Neural progenitor cell (in vitro differentiated cells): ENCODE measurements around the gene PPP4R1. TPM values are rescaled to one million over a fixed set of nuclear protein-coding genes. Genes with fewer than 3 reads are reported as not detected.

Source experiments
- DNase-seq: peaks from one replicate; pipeline ENCODE4 v3.0.0-alpha.2; 2016; ENCODE audit warnings: low spot score
- H2AFZ ChIP-seq: fragments of 200-600 bp; sonication (generic); replicated peaks from 2 replicates; pipeline ENCODE4 v1.6.1; 2016; ENCODE audit warnings: antibody characterized with exemption
- H3F3A ChIP-seq: fragments of 200-600 bp; sonication (generic); 2 replicates; pipeline ENCODE4 v1.6.1; 2016; ENCODE audit warnings: antibody characterized with exemption, low read depth
- H3K27ac ChIP-seq: fragments of 200-600 bp; sonication (generic); 2 replicates; pipeline ENCODE4 v1.5.1; 2016; ENCODE audit warnings: mild to moderate bottlenecking
- H3K27me3 ChIP-seq: fragments of 200-600 bp; sonication (generic); 2 replicates; pipeline ENCODE4 v1.6.1; 2016; ENCODE audit warnings: mild to moderate bottlenecking, moderate library complexity
- H3K36me3 ChIP-seq: fragments of 200-600 bp; sonication (generic); 2 replicates; pipeline ENCODE4 v1.5.1; 2016
- H3K4me1 ChIP-seq: fragments of 200-600 bp; sonication (generic); 2 replicates; pipeline ENCODE4 v1.6.1; 2016; ENCODE audit warnings: mixed run types
- H3K4me2 ChIP-seq: fragments of 200-600 bp; sonication (generic); 2 replicates; pipeline ENCODE4 v1.6.1; 2016
- H3K4me3 ChIP-seq: fragments of 200-600 bp; sonication (generic); 2 replicates; pipeline ENCODE4 v1.5.1; 2016
- H3K79me2 ChIP-seq: fragments of 200-600 bp; sonication (generic); 2 replicates; pipeline ENCODE4 v1.6.1; 2016; ENCODE audit warnings: low read depth
- H3K9ac ChIP-seq: fragments of 200-600 bp; sonication (generic); 2 replicates; pipeline ENCODE4 v1.6.1; 2016
- H3K9me3 ChIP-seq: fragments of 200-600 bp; sonication (generic); 2 replicates; pipeline ENCODE4 v1.5.1; 2016; ENCODE audit warnings: low read depth
- H4K20me1 ChIP-seq: fragments of 200-600 bp; sonication (generic); 2 replicates; pipeline ENCODE4 v1.6.1; 2016; ENCODE audit warnings: low read depth
- H3K27ac Mint-ChIP-seq: 3 replicates; pipeline ENCODE4 v1.8.0; 2021; ENCODE audit warnings: mixed read lengths
- H3K27me3 Mint-ChIP-seq: 2 replicates; pipeline ENCODE4 v1.8.0; 2022; ENCODE audit warnings: low read depth, mild to moderate bottlenecking, inconsistent platforms, moderate library complexity, mixed read lengths; ENCODE audit not compliant: insufficient read depth
- H3K36me3 Mint-ChIP-seq: 3 replicates; pipeline ENCODE4 v1.8.0; 2021; ENCODE audit warnings: mixed read lengths
- H3K4me1 Mint-ChIP-seq: 3 replicates; pipeline ENCODE4 v1.8.0; 2021; ENCODE audit warnings: mixed read lengths
- H3K4me3 Mint-ChIP-seq: 3 replicates; pipeline ENCODE4 v1.8.0; 2021; ENCODE audit warnings: mild to moderate bottlenecking, moderate library complexity, mixed read lengths
- H3K9me3 Mint-ChIP-seq: 3 replicates; pipeline ENCODE4 v1.8.0; 2020; ENCODE audit warnings: mixed read lengths
- CTCF ChIP-seq: fragments of 200-600 bp; sonication (generic); IDR thresholded peaks from 2 replicates; pipeline ENCODE4 v1.5.1; 2017; ENCODE audit warnings: antibody characterized with exemption, mild to moderate bottlenecking
- EZH2 ChIP-seq: fragments of 200-600 bp; sonication (generic); IDR thresholded peaks from 2 replicates; pipeline ENCODE4 v1.6.1; 2017; ENCODE audit warnings: antibody characterized with exemption, mild to moderate bottlenecking, moderate library complexity
- EZH2phosphoT487 ChIP-seq: fragments of 200-600 bp; sonication (generic); IDR thresholded peaks from 2 replicates; pipeline ENCODE4 v1.6.1; 2017; ENCODE audit warnings: antibody characterized with exemption
- total RNA-seq: library from RNA; depleted of rRNA; stranded (reverse); fragments of >200 nt; gene quantifications from 2 replicates; pipeline ENCODE4 v1.2.3, GENCODE V29; 2015; ENCODE audit warnings: low replicate concordance

Gene PPP4R1
- total RNA-seq, 1 donor from 2014 or later, result 102 TPM

- Mint-ChIP-seq H3K36me3 (peaks cover 39% of the 10 kb centered on the region), H3K27me3 (peaks cover 6% of the 10 kb centered on the region), H3K9me3 (peaks cover 12% of the 10 kb centered on the region), H3K27ac (no peak overlapping the region), H3K4me1 (peaks cover 30% of the 10 kb centered on the region), H3K4me3 (peak overlapping the region; percentile 97)
- peaks cover 25% of the 10 kb centered on the region for H3F3A ChIP-seq
- H3K9me3 ChIP-seq, result no peaks in the 10 kb centered on the region
- H3K4me3 ChIP-seq, result peak overlapping the region; percentile 95
- TF ChIP-seq EZH2phosphoT487 (no peak), CTCF (peak; percentile 58), EZH2 (no peak)
- H4K20me1 ChIP-seq, result peaks cover 56% of the 10 kb centered on the region
- peaks cover 71% of the 10 kb centered on the region for H3K79me2 ChIP-seq
- no peak overlapping the region for H2AFZ ChIP-seq
- DNase-seq, result peak; percentile 32
- no peak overlapping the region for H3K27ac ChIP-seq
- H3K27me3 ChIP-seq, result no peaks in the 10 kb centered on the region
- peaks cover 18% of the 10 kb centered on the region for H3K4me1 ChIP-seq
- peak overlapping the region; percentile 92 for H3K4me2 ChIP-seq
- H3K9ac ChIP-seq, result no peak overlapping the region
- peaks cover 8% of the 10 kb centered on the region for H3K36me3 ChIP-seq
These were observed 2.0 kb downstream of the PPP4R1 start for GRCh38 chr18:9612215-9612830.

DNA sequence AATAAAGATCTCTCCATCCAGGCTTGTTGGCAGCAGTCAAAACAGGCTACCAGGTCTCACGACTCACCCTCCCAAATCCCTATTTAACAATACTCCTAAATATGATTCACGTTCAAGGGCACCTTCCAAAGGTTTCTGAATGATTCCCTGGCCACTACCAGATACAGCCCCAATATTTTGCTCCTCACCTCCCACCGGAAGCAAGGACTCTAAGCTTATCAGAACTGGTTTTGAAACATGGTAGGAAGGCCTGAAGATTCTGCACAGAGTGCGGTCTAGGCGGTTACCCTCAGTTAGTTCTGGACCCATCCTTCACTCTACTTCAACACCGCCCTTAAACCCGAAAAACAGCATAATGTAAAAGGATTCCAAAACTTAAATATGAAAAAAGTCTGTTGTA, 5.2 kb downstream of the PPP4R1 start:
- peaks cover 98% of the 10 kb centered on the region for H3K79me2 ChIP-seq
- Mint-ChIP-seq H3K4me1 (peaks cover 17% of the 10 kb centered on the region), H3K27me3 (peaks cover 2% of the 10 kb centered on the region), H3K36me3 (peaks cover 49% of the 10 kb centered on the region), H3K27ac (no peak overlapping the region), H3K9me3 (peaks cover 17% of the 10 kb centered on the region), H3K4me3 (no peak overlapping the region)
- no peak overlapping the region for H3K4me2 ChIP-seq
- H3K36me3 ChIP-seq, result peaks cover 8% of the 10 kb centered on the region
- H3K4me3 ChIP-seq, result no peak overlapping the region
- peaks cover 66% of the 10 kb centered on the region for H4K20me1 ChIP-seq
- H3K9ac ChIP-seq, result no peak overlapping the region
- no peaks in the 10 kb centered on the region for H3K27me3 ChIP-seq
- peaks cover 11% of the 10 kb centered on the region for H3K4me1 ChIP-seq
- peaks cover 9% of the 10 kb centered on the region for H3F3A ChIP-seq
- H3K27ac ChIP-seq, result no peak overlapping the region
- no peak for TF ChIP-seq CTCF
- no peak for TF ChIP-seq EZH2phosphoT487
- TF ChIP-seq EZH2, result no peak
- no peak overlapping the region for H2AFZ ChIP-seq
- DNase-seq, result no peak
- no peaks in the 10 kb centered on the region for H3K9me3 ChIP-seq

GRCh38 chr18:9608728-9609127, 5.6 kb downstream of the PPP4R1 start:
- H3K4me2 ChIP-seq, result no peak overlapping the region
- peaks cover 100% of the 10 kb centered on the region for H3K79me2 ChIP-seq
- H3K36me3 Mint-ChIP-seq, result peaks cover 51% of the 10 kb centered on the region
- H3K4me1 ChIP-seq, result peaks cover 11% of the 10 kb centered on the region
- no peak for DNase-seq
- no peak for TF ChIP-seq EZH2phosphoT487
- no peak for TF ChIP-seq EZH2
- TF ChIP-seq CTCF, result no peak
- H3F3A ChIP-seq, result peaks cover 7% of the 10 kb centered on the region
- H2AFZ ChIP-seq, result no peak overlapping the region
- no peaks in the 10 kb centered on the region for H3K9me3 ChIP-seq
- H4K20me1 ChIP-seq, result peaks cover 66% of the 10 kb centered on the region
- peaks cover 21% of the 10 kb centered on the region for H3K9me3 Mint-ChIP-seq
- peaks cover 17% of the 10 kb centered on the region for H3K4me1 Mint-ChIP-seq
- H3K27ac ChIP-seq, result no peak overlapping the region
- H3K9ac ChIP-seq, result no peak overlapping the region
- H3K27ac Mint-ChIP-seq, result no peak overlapping the region
- no peaks in the 10 kb centered on the region for H3K27me3 ChIP-seq
- no peak overlapping the region for H3K4me3 ChIP-seq
- peaks cover 2% of the 10 kb centered on the region for H3K27me3 Mint-ChIP-seq
- no peak overlapping the region for H3K4me3 Mint-ChIP-seq
- H3K36me3 ChIP-seq, result peaks cover 8% of the 10 kb centered on the region
